Measurements from ENCODE around the gene CD93. TPM values are rescaled to one million over a fixed set of nuclear protein-coding genes. Genes with fewer than 3 reads are reported as not detected.

Gene CD93
- total and polyA plus RNA-seq, 4 donors, result 1.5 to 16.0 (median 11.9) TPM

- Histone ChIP-seq H3K4me3 (ENCODE audit: low read depth in 1 of 3, low read length in 3 of 3) (no peak within 1 kb of the TSS), H3K9ac (ENCODE audit: low read depth in 1 of 2, low read length in 2 of 2) (no peak within 1 kb of the TSS), H3K27ac (ENCODE audit: low read depth in 1 of 2, low read length in 2 of 2) (no peak within 1 kb of the TSS), H3K9me3 (ENCODE audit: control insufficient read depth in 4 of 4, low read length in 3 of 4) (peaks cover 0 to under 1% (median 0%) of the 10 kb centered on the region in 4 donors), H3K4me1 (ENCODE audit: control insufficient read depth in 4 of 4, insufficient read depth in 4 of 4, low read length in 3 of 4) (no peaks in the 10 kb centered on the region), H3K27me3 (ENCODE audit: control insufficient read depth in 4 of 4, insufficient read depth in 4 of 4, low read length in 3 of 4) (peaks cover 0 to 3% (median 2%) of the 10 kb centered on the region in 4 donors), H3K36me3 (ENCODE audit: control insufficient read depth in 4 of 4, insufficient read depth in 3 of 4, low read depth in 1 of 4, low read length in 3 of 4) (no peaks in the 10 kb centered on the region)
- TF ChIP-seq CTCF (IDR thresholded peaks at IDR 0.05; ENCODE audit: low read depth, low read length, missing input control) (no peak), FOXA1 (IDR thresholded peaks at IDR 0.05) (no peak), YY1 (IDR thresholded peaks at IDR 0.05) (no peak), FOXA2 (IDR thresholded peaks at IDR 0.05) (no peak), JUND (IDR thresholded peaks at IDR 0.05) (no peak), SP1 (IDR thresholded peaks at IDR 0.05) (no peak), RXRA (IDR thresholded peaks at IDR 0.05) (no peak), TAF1 (conservative IDR thresholded peaks at IDR 0.05) (no peak), ATF3 (IDR thresholded peaks at IDR 0.05) (no peak), EGR1 (IDR thresholded peaks at IDR 0.05; ENCODE audit: low read depth in 2 of 2) (no peak), REST (IDR thresholded peaks at IDR 0.05) (no peak), HNF4A (conservative IDR thresholded peaks at IDR 0.05) (no peak), ZBTB33 (IDR thresholded peaks at IDR 0.05) (no peak), HNF4G (IDR thresholded peaks at IDR 0.05) (no peak), NR2F2 (IDR thresholded peaks at IDR 0.05) (no peak), RAD21 (IDR thresholded peaks at IDR 0.05) (no peak), MAX (IDR thresholded peaks at IDR 0.05) (no peak)
- 22% methylated on average over 83 of the region's 83 CpGs for WGBS
- DNase-seq (ENCODE audit: low spot score), result no peak
Observed at GRCh38 chr20:23034721-23035671, 51.1 kb downstream of the CD93 start, which contains the start of gene SSTR4. Gene SSTR4, plus strand, starts transcription at chr20:23035312. Its CDS starts 172 bp downstream, at chr20:23035484.
